ENCODE results near the gene TRIM65.

- no peak for TF ChIP-seq CTCF (conservative IDR thresholded peaks at IDR 0.05)
- TF ChIP-seq ZFX (IDR thresholded peaks at IDR 0.05) = no peak
Measured at GRCh38 chr17:75840799-75841164, 56.0 kb downstream of the TRIM65 start.

Data from C4-2B (cell line).